Testis (tissue), 3 donors: Measurements from ENCODE around the gene CRYL1. TPM values are rescaled to one million over a fixed set of nuclear protein-coding genes. Genes with fewer than 3 reads are reported as not detected.

Experiments
- DNase-seq: peaks from one replicate; pipeline ENCODE4 v3.0.0-alpha.2; 2019
- H3K27ac ChIP-seq, 2 donors: fragments of 200-600 bp; sonication (generic); one replicate each; pipeline ENCODE4 v1.5.1; 2019
- H3K27me3 ChIP-seq: fragments of 200-600 bp; sonication (generic); one replicate; pipeline ENCODE4 v1.5.1; 2019
- H3K36me3 ChIP-seq: fragments of 200-600 bp; sonication (generic); one replicate; pipeline ENCODE4 v1.5.1; 2017; ENCODE audit warnings: low read depth; ENCODE audit errors: missing control alignments
- H3K4me1 ChIP-seq: fragments of 200-600 bp; sonication (generic); one replicate; pipeline ENCODE4 v1.5.1; 2019
- H3K4me3 ChIP-seq, 2 donors: fragments of 200-600 bp; sonication (generic); one replicate each; pipeline ENCODE4 v1.5.1; 2017 to 2019
- H3K9me3 ChIP-seq: fragments of 200-600 bp; sonication (generic); one replicate; pipeline ENCODE4 v1.5.1; 2017
- CTCF ChIP-seq, 3 experiments: fragments of 450-650 bp in 2 of 3; fragments of 200-600 bp in 1 of 3; sonication (generic) in 1 of 3; IDR thresholded peaks; one replicate each; pipeline ENCODE4 v1.5.1; 2016 to 2019; ENCODE audit warnings: antibody characterized with exemption in 3 of 3, mild to moderate bottlenecking in 2 of 3, moderate library complexity in 1 of 3
- POLR2A ChIP-seq: fragments of 450-650 bp; IDR thresholded peaks from one replicate; pipeline ENCODE4 v1.6.1; 2017; ENCODE audit warnings: antibody characterized with exemption, mild to moderate bottlenecking, moderate library complexity
- WGBS, 2 donors: methylation state at CpG; one replicate each; pipeline ENCODE4 v1.1.5; 2018; 5-methylcytosine and 5-hydroxymethylcytosine counted together
- intact Hi-C: fragments of 100-400 bp; cut with DNase I; formaldehyde crosslinking; loops from one replicate; pipeline ENCODE4 v1.15.1; 2023; ENCODE audit warnings: low total_unique reads
- polyA plus RNA-seq: library from polyadenylated mRNA; stranded (reverse); fragments of 350-450 nt; fragmentation: Illumina TruSeq; extraction: RNeasy Lipid Tissue Mini Kit (QIAGEN cat#74804); gene quantifications from one replicate; pipeline ENCODE4 v1.2.3, GENCODE V29; 2014; ENCODE audit warnings: low read depth, low replicate concordance; ENCODE audit not compliant: insufficient read depth
- total RNA-seq, 2 donors: library from RNA; depleted of rRNA; stranded (reverse); fragments of >200 nt; gene quantifications; one replicate each; pipeline ENCODE4 v1.2.3, GENCODE V29; 2016

CRYL1 gene
- total and polyA plus RNA-seq, 3 donors from 2014 or later = 8.0 to 16.8 (median 16.8) TPM

- no peaks in the 10 kb centered on the region for H3K36me3 ChIP-seq
- no peak overlapping the region for H3K4me3 ChIP-seq
- DNase-seq = no peak
- no peaks in the 10 kb centered on the region for H3K9me3 ChIP-seq
- no peaks in the 10 kb centered on the region for H3K4me1 ChIP-seq
- TF ChIP-seq POLR2A = no peak
- no peak for TF ChIP-seq CTCF (IDR thresholded peaks at IDR 0.05)
- WGBS, 2 donors = 89% methylated on average over 15 of the region's 15 CpGs
- intact Hi-C loops = no loop called here
- no peaks in the 10 kb centered on the region for H3K27me3 ChIP-seq
- no peak overlapping the region for H3K27ac ChIP-seq
Measured at GRCh38 chr13:20431687-20432384, 93.8 kb downstream of the CRYL1 start.

- intact Hi-C loops = no loop called here
- Histone ChIP-seq H3K4me3 (no peak overlapping the region), H3K4me1 (no peaks in the 10 kb centered on the region), H3K36me3 (no peaks in the 10 kb centered on the region), H3K27ac (no peak overlapping the region), H3K27me3 (no peaks in the 10 kb centered on the region), H3K9me3 (no peaks in the 10 kb centered on the region)
- 94 to 96% methylated on average over 16 of the region's 16 CpGs for WGBS, 2 donors
- DNase-seq = no peak
- TF ChIP-seq POLR2A = no peak
- no peak for TF ChIP-seq CTCF (IDR thresholded peaks at IDR 0.05)
Measured at GRCh38 chr13:20431080-20431479, 94.6 kb downstream of the CRYL1 start.

GRCh38 chr13:20430296-20430695, 95.4 kb downstream of the CRYL1 start:
- Histone ChIP-seq H3K36me3 (no peaks in the 10 kb centered on the region), H3K27ac (no peak overlapping the region), H3K4me3 (no peak overlapping the region), H3K27me3 (no peaks in the 10 kb centered on the region), H3K4me1 (no peaks in the 10 kb centered on the region), H3K9me3 (no peaks in the 10 kb centered on the region)
- TF ChIP-seq CTCF (IDR thresholded peaks at IDR 0.05) = no peak
- no peak for TF ChIP-seq POLR2A
- no peak for DNase-seq
- intact Hi-C loops = no loop called here
- 93 to 96% methylated on average over 4 of the region's 4 CpGs for WGBS, 2 donors

GRCh38 chr13:20429682-20430081, 96.0 kb downstream of the CRYL1 start:
- Histone ChIP-seq H3K4me1 (no peaks in the 10 kb centered on the region), H3K27me3 (no peaks in the 10 kb centered on the region), H3K36me3 (no peaks in the 10 kb centered on the region), H3K9me3 (no peaks in the 10 kb centered on the region), H3K27ac (no peak overlapping the region), H3K4me3 (no peak overlapping the region)
- DNase-seq = no peak
- 73 to 88% methylated on average over 6 to 9 of the region's 9 CpGs for WGBS, 2 donors
- intact Hi-C loops = no loop called here
- TF ChIP-seq POLR2A = no peak
- no peak for TF ChIP-seq CTCF (IDR thresholded peaks at IDR 0.05)
